Stimulated activated CD4-positive, alpha-beta T cell treated with anti-CD3 and anti-CD28 coated beads, TNF-alpha, amount 100 ng/mL, for 1 hour (primary cell): Measurements from ENCODE around the gene NATD1.

Source experiments
- DNase-seq, 3 donors: peaks; one replicate each; pipeline ENCODE4 v3.0.0-alpha.2; 2020; ENCODE audit warnings: low read depth in 3 of 3, low spot score in 1 of 3

Gene NATD1

GRCh38 chr17:21289902-21290571, 36.8 kb upstream of the NATD1 start:
- no peak for DNase-seq

GRCh38 chr17:21289175-21289901, 36.1 kb upstream of the NATD1 start:
- DNase-seq = no peak

GRCh38 chr17:21288571-21289017, 35.4 kb upstream of the NATD1 start:
- DNase-seq = no peak

GRCh38 chr17:21287703-21288449, 34.7 kb upstream of the NATD1 start:
- DNase-seq = peak; percentile 89 to 91 (median 90)

- DNase-seq = no peak
Measured at GRCh38 chr17:21286909-21287702, 33.9 kb upstream of the NATD1 start.

- no peak for DNase-seq
Measured at GRCh38 chr17:21286066-21286770, 33.0 kb upstream of the NATD1 start.

- DNase-seq = no peak
Measured at GRCh38 chr17:21285164-21286065, 32.2 kb upstream of the NATD1 start.

- peak; percentile 90 to 94 (median 90) for DNase-seq
Measured at GRCh38 chr17:21284319-21285163, 31.3 kb upstream of the NATD1 start, which contains the start of gene MAP2K3. TSS of gene MAP2K3 (plus strand) at chr17:21284711. CDS start at chr17:21284921, 210 bp downstream.

GRCh38 chr17:21283482-21284318, 30.5 kb upstream of the NATD1 start:
- DNase-seq = no peak

- DNase-seq = no peak
Measured at GRCh38 chr17:21282850-21283249, 29.6 kb upstream of the NATD1 start.

GRCh38 chr17:21282231-21282630, 29.0 kb upstream of the NATD1 start:
- DNase-seq = no peak

GRCh38 chr17:21280081-21280518, 26.9 kb upstream of the NATD1 start:
- peak; percentile 77 to 88 (median 78) for DNase-seq

- DNase-seq = no peak
Measured at GRCh38 chr17:21279582-21279981, 26.4 kb upstream of the NATD1 start.

GRCh38 chr17:21279198-21279535, 26.0 kb upstream of the NATD1 start:
- DNase-seq = no peak

- DNase-seq = no peak
Measured at GRCh38 chr17:21278450-21279197, 25.4 kb upstream of the NATD1 start.

GRCh38 chr17:21277332-21277731, 24.1 kb upstream of the NATD1 start:
- DNase-seq = no peak

GRCh38 chr17:21276264-21276588, 23.0 kb upstream of the NATD1 start:
- no peak for DNase-seq
